ENCODE results near the gene TRAM2. TPM values are rescaled to one million over a fixed set of nuclear protein-coding genes. Genes with fewer than 3 reads are reported as not detected.

TRAM2 gene
- total RNA-seq, 1 donor: 5.7 TPM

GRCh38 chr6:52454556-52454955, 122.3 kb downstream of the TRAM2 start:
- Histone ChIP-seq H3K9me3 (ENCODE audit: low read depth, low read length) (peaks cover 13% of the 10 kb centered on the region), H3K4me3 (ENCODE audit: low read length) (no peak overlapping the region), H3K27me3 (ENCODE audit: insufficient read depth, low read length) (no peaks in the 10 kb centered on the region), H3K4me1 (ENCODE audit: insufficient read depth, low read length) (no peaks in the 10 kb centered on the region)

Other genes starting within 250 kb of the TRAM2 start
- 2.0 TPM for gene PAQR8, start 214.9 kb downstream of the TRAM2 start, total RNA-seq
- 6.4 TPM for gene EFHC1, start 156.7 kb downstream of the TRAM2 start, total RNA-seq
- 2.9 TPM for gene TMEM14A, start 94.1 kb upstream of the TRAM2 start, total RNA-seq
- not detected for gene GSTA2, start 186.4 kb upstream of the TRAM2 start, total RNA-seq
- gene GSTA1, start 226.8 kb upstream of the TRAM2 start, total RNA-seq: not detected